Loucy (cell line): ENCODE results near the gene FBXO9.

Experiments
- H2AFZ ChIP-seq: fragments of 200-600 bp; sonication (generic); 2 replicates; pipeline ENCODE4 v1.6.0; 2016; ENCODE audit warnings: antibody characterized with exemption, mild to moderate bottlenecking, low read length, moderate library complexity
- H3F3A ChIP-seq: fragments of 200-600 bp; 2 replicates; pipeline ENCODE4 v1.6.0; 2016; ENCODE audit warnings: antibody characterized with exemption, low read depth, mild to moderate bottlenecking
- H3K27me3 ChIP-seq: fragments of 200-600 bp; sonication (generic); 2 replicates; pipeline ENCODE4 v1.6.1; 2014; ENCODE audit warnings: low read length, mild to moderate bottlenecking; ENCODE audit not compliant: insufficient read depth, poor library complexity, severe bottlenecking
- H3K36me3 ChIP-seq: fragments of 200-600 bp; sonication (generic); 2 replicates; pipeline ENCODE4 v1.6.1; 2016; ENCODE audit warnings: low read length; ENCODE audit not compliant: insufficient read depth
- H3K4me1 ChIP-seq: fragments of 200-600 bp; sonication (generic); 2 replicates; pipeline ENCODE4 v1.5.1; 2014; ENCODE audit warnings: low read length, mild to moderate bottlenecking; ENCODE audit not compliant: insufficient read depth, poor library complexity, severe bottlenecking
- H3K4me2 ChIP-seq: fragments of 200-600 bp; sonication (generic); 2 replicates; pipeline ENCODE4 v1.6.0; 2014; ENCODE audit warnings: antibody characterized with exemption, low read length, low read depth, mild to moderate bottlenecking; ENCODE audit not compliant: poor library complexity, severe bottlenecking
- H3K4me3 ChIP-seq: fragments of 200-600 bp; sonication (generic); 2 replicates; pipeline ENCODE4 v1.5.1; 2014; ENCODE audit warnings: low read length, mild to moderate bottlenecking, mixed read lengths; ENCODE audit not compliant: poor library complexity, severe bottlenecking
- H3K79me2 ChIP-seq: fragments of 200-600 bp; sonication (generic); 2 replicates; pipeline ENCODE4 v1.6.1; 2014; ENCODE audit warnings: low read length; ENCODE audit not compliant: insufficient read depth
- H3K9ac ChIP-seq: fragments of 200-600 bp; sonication (generic); 2 replicates; pipeline ENCODE4 v1.6.0; 2014; ENCODE audit warnings: mild to moderate bottlenecking, low read depth, low read length, moderate library complexity; ENCODE audit not compliant: poor library complexity, severe bottlenecking
- H3K9me2 ChIP-seq: fragments of 200-600 bp; sonication (generic); replicated peaks from 2 replicates; pipeline ENCODE4 v1.6.1; 2016; ENCODE audit warnings: low read depth, low read length, mixed read lengths
- H3K9me3 ChIP-seq: fragments of 200-600 bp; sonication (generic); 2 replicates; pipeline ENCODE4 v1.6.1; 2014; ENCODE audit warnings: mild to moderate bottlenecking, antibody characterized with exemption, low read length, low read depth; ENCODE audit not compliant: insufficient read depth
- H4K20me1 ChIP-seq: fragments of 200-600 bp; sonication (generic); 2 replicates; pipeline ENCODE4 v1.6.0; 2014; ENCODE audit warnings: antibody characterized with exemption, low read length, mild to moderate bottlenecking; ENCODE audit not compliant: insufficient read depth, poor library complexity, severe bottlenecking
- EZH2phosphoT487 ChIP-seq: fragments of 200-600 bp; IDR thresholded peaks from 2 replicates; pipeline ENCODE4 v1.6.1; 2018; ENCODE audit warnings: antibody characterized with exemption, mild to moderate bottlenecking, moderate library complexity, borderline replicate concordance
- TF ChIP-seq, protein P1 (sequence below): fragments of 200-600 bp; sonication (generic); conservative IDR thresholded peaks from 2 replicates; pipeline ENCODE4 v1.5.1; 2014; ENCODE audit warnings: mild to moderate bottlenecking, antibody characterized with exemption, low read length

FBXO9 gene

DNA sequence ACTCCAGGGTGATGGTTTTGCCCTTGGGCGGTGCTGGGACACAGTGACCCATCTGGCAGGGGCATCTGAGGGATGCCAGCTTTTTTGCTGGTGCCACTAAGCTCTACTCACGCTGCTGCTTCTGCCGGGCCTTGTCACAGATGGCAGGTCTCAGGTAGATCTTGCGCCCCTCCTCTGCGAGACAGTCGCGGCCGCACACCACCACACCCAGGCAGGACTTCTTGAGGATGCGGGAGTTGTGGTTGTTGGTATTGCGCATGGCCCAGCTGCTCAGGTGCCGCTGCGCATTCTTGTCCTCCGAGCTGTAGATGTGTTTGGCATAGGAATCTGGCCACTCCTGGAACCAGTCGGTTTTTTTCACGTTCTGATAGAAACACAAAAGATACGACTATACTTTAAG is 68.8 kb downstream of the FBXO9 start:
- H3K4me3 ChIP-seq = no peak overlapping the region
- H2AFZ ChIP-seq = no peak overlapping the region
- peaks cover 13% of the 10 kb centered on the region for H3K4me1 ChIP-seq
- H3K27me3 ChIP-seq = no peaks in the 10 kb centered on the region
- TF ChIP-seq EZH2phosphoT487 = no peak
- no peak overlapping the region for H3K9ac ChIP-seq
- no peaks in the 10 kb centered on the region for H3K79me2 ChIP-seq
- H3K4me2 ChIP-seq = no peak overlapping the region
- no peaks in the 10 kb centered on the region for H4K20me1 ChIP-seq
- no peaks in the 10 kb centered on the region for H3K9me3 ChIP-seq
- no peaks in the 10 kb centered on the region for H3K36me3 ChIP-seq
- H3K9me2 ChIP-seq = no peaks in the 10 kb centered on the region
- H3F3A ChIP-seq = no peaks in the 10 kb centered on the region

- H3K9me2 ChIP-seq = no peaks in the 10 kb centered on the region
- H3K4me2 ChIP-seq = no peak overlapping the region
Measured at GRCh38 chr6:53134601-53135235, 69.5 kb downstream of the FBXO9 start.

GRCh38 chr6:53136000-53136609 is 70.9 kb downstream of the FBXO9 start:
- Histone ChIP-seq H4K20me1 (no peaks in the 10 kb centered on the region), H3K27me3 (no peaks in the 10 kb centered on the region), H3K4me2 (no peak overlapping the region), H3F3A (no peaks in the 10 kb centered on the region), H3K36me3 (no peaks in the 10 kb centered on the region), H3K79me2 (no peaks in the 10 kb centered on the region), H3K9ac (no peak overlapping the region), H2AFZ (no peak overlapping the region), H3K4me3 (no peak overlapping the region), H3K4me1 (peaks cover 6% of the 10 kb centered on the region), H3K9me2 (no peaks in the 10 kb centered on the region), H3K9me3 (no peaks in the 10 kb centered on the region)
- TF ChIP-seq, protein P1, sequence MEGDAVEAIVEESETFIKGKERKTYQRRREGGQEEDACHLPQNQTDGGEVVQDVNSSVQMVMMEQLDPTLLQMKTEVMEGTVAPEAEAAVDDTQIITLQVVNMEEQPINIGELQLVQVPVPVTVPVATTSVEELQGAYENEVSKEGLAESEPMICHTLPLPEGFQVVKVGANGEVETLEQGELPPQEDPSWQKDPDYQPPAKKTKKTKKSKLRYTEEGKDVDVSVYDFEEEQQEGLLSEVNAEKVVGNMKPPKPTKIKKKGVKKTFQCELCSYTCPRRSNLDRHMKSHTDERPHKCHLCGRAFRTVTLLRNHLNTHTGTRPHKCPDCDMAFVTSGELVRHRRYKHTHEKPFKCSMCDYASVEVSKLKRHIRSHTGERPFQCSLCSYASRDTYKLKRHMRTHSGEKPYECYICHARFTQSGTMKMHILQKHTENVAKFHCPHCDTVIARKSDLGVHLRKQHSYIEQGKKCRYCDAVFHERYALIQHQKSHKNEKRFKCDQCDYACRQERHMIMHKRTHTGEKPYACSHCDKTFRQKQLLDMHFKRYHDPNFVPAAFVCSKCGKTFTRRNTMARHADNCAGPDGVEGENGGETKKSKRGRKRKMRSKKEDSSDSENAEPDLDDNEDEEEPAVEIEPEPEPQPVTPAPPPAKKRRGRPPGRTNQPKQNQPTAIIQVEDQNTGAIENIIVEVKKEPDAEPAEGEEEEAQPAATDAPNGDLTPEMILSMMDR = no peak
- TF ChIP-seq EZH2phosphoT487 = no peak

More at GRCh38 chr6:53134601-53135235, 69.5 kb downstream of the FBXO9 start:
- H3K9ac ChIP-seq = no peak overlapping the region
- peaks cover 13% of the 10 kb centered on the region for H3K4me1 ChIP-seq
- no peaks in the 10 kb centered on the region for H3K27me3 ChIP-seq
- no peak overlapping the region for H2AFZ ChIP-seq
- H4K20me1 ChIP-seq = no peaks in the 10 kb centered on the region
- no peaks in the 10 kb centered on the region for H3K9me3 ChIP-seq
- TF ChIP-seq, protein P1 = no peak
- TF ChIP-seq EZH2phosphoT487 = no peak
- H3F3A ChIP-seq = no peaks in the 10 kb centered on the region
- no peak overlapping the region for H3K4me3 ChIP-seq
- H3K36me3 ChIP-seq = no peaks in the 10 kb centered on the region
- no peaks in the 10 kb centered on the region for H3K79me2 ChIP-seq
